Stimulated activated CD4-positive, alpha-beta T cell treated with anti-CD3 and anti-CD28 coated beads, TNF-alpha, amount 100 ng/mL, for 24 hours (primary cell): Measurements from ENCODE around the gene WDR73.
"Not testable (repeated sequence)": the region's sequence is repeated elsewhere in the genome, so short reads cannot be mapped to it uniquely, and the experiment has no call there.

Experiments used
- DNase-seq, 3 experiments: peaks; one replicate each; pipeline ENCODE4 v3.0.0-alpha.2; 2020; ENCODE audit warnings: low read depth in 3 of 3

Gene WDR73

GRCh38 chr15:84658080-84658787 is 4.2 kb upstream of the WDR73 start, which contains the start of gene NMB:
Gene NMB (minus strand): TSS chr15:84658199. CDS start chr15:84658152, 47 bp downstream.
- peak; percentile 65 to 79 (median 66) for DNase-seq

- no peak for DNase-seq
Observed at GRCh38 chr15:84657748-84658079, 3.6 kb upstream of the WDR73 start.

- no peak for DNase-seq
Observed at GRCh38 chr15:84656972-84657371, 2.9 kb upstream of the WDR73 start.

GRCh38 chr15:84654689-84655453 is 788 bp upstream of the WDR73 start:
- DNase-seq: peak; percentile 56 to 74 (median 63)

GRCh38 chr15:84653584-84653909 is 536 bp downstream of the WDR73 start:
- DNase-seq: no peak

- DNase-seq: no peak
Observed at GRCh38 chr15:84649706-84650105, 4.4 kb downstream of the WDR73 start.

GRCh38 chr15:84648539-84648938 is 5.5 kb downstream of the WDR73 start:
- DNase-seq: no peak

- no peak for DNase-seq
Observed at GRCh38 chr15:84647726-84648125, 6.4 kb downstream of the WDR73 start.

- DNase-seq: no peak
Observed at GRCh38 chr15:84645997-84646396, 8.1 kb downstream of the WDR73 start.

GRCh38 chr15:84645496-84645895 is 8.6 kb downstream of the WDR73 start:
- DNase-seq: no peak

- DNase-seq: no peak
Observed at GRCh38 chr15:84643838-84644237, 10.2 kb downstream of the WDR73 start.

- DNase-seq: not testable (repeated sequence)
Observed at GRCh38 chr15:84642640-84643039, 11.4 kb downstream of the WDR73 start.

- not testable (repeated sequence) for DNase-seq
Observed at GRCh38 chr15:84641871-84642270, 12.2 kb downstream of the WDR73 start.

- DNase-seq: no peak
Observed at GRCh38 chr15:84638103-84638502, 16.0 kb downstream of the WDR73 start.

GRCh38 chr15:84634228-84634837 is 19.8 kb downstream of the WDR73 start:
- DNase-seq: no peak

- DNase-seq: peak; percentile 45 to 68 (median 47)
Observed at GRCh38 chr15:84633311-84634227, 20.5 kb downstream of the WDR73 start.

GRCh38 chr15:84631706-84632272 is 22.3 kb downstream of the WDR73 start:
- DNase-seq: no peak

- no peak for DNase-seq
Observed at GRCh38 chr15:84629033-84629432, 25.1 kb downstream of the WDR73 start.

- no peak for DNase-seq
Observed at GRCh38 chr15:84625123-84625522, 29.0 kb downstream of the WDR73 start.

GRCh38 chr15:84624359-84624758 is 29.7 kb downstream of the WDR73 start:
- no peak for DNase-seq

GRCh38 chr15:84621358-84621979 is 32.6 kb downstream of the WDR73 start:
- no peak for DNase-seq
